GM19035 (cell line): ENCODE results near the gene ABCC2.
"Not testable (repeated sequence)": the region's sequence is repeated elsewhere in the genome, so short reads cannot be mapped to it uniquely, and the experiment has no call there.

Source experiments
- ATAC-seq: cut with Tn5 transposase; IDR thresholded peaks from one replicate; pipeline ENCODE4 v1.9.1; 2021; ENCODE audit not compliant: unreplicated experiment

The ABCC2 gene

GRCh38 chr10:99782447-99783286 is at the start of gene ABCC2:
ABCC2 (plus strand) TSS chr10:99782640; CDS start chr10:99782845, 205 bp downstream.
- ATAC-seq, result no peak

- no peak for ATAC-seq
These were observed 49.1 kb upstream of the ABCC2 start for GRCh38 chr10:99733366-99733765.

- not testable (repeated sequence) for ATAC-seq
These were observed 48.3 kb upstream of the ABCC2 start for GRCh38 chr10:99734111-99734510.

- ATAC-seq, result no peak
These were observed 42.2 kb upstream of the ABCC2 start for GRCh38 chr10:99740260-99740659.

GRCh38 chr10:99740933-99741559 is 41.4 kb upstream of the ABCC2 start:
- no peak for ATAC-seq

- no peak for ATAC-seq
These were observed 40.2 kb upstream of the ABCC2 start for GRCh38 chr10:99742254-99742653.

GRCh38 chr10:99742701-99743100 is 39.7 kb upstream of the ABCC2 start:
- ATAC-seq, result no peak

- no peak for ATAC-seq
These were observed 38.6 kb upstream of the ABCC2 start for GRCh38 chr10:99743841-99744240.

- ATAC-seq, result not testable (repeated sequence)
These were observed 36.3 kb upstream of the ABCC2 start for GRCh38 chr10:99746166-99746565.

GRCh38 chr10:99748823-99749451 is 33.5 kb upstream of the ABCC2 start:
- ATAC-seq, result no peak

GRCh38 chr10:99750641-99751040 is 31.8 kb upstream of the ABCC2 start:
- ATAC-seq, result no peak

- no peak for ATAC-seq
These were observed 27.8 kb upstream of the ABCC2 start for GRCh38 chr10:99754670-99755069.

- ATAC-seq, result no peak
These were observed 26.3 kb upstream of the ABCC2 start for GRCh38 chr10:99756159-99756558.

GRCh38 chr10:99758211-99758891 is 24.1 kb upstream of the ABCC2 start:
- no peak for ATAC-seq

- ATAC-seq, result no peak
These were observed 22.1 kb upstream of the ABCC2 start for GRCh38 chr10:99760321-99760720.

- no peak for ATAC-seq
These were observed 21.1 kb upstream of the ABCC2 start for GRCh38 chr10:99761365-99761764.

- no peak for ATAC-seq
These were observed 16.7 kb upstream of the ABCC2 start for GRCh38 chr10:99765672-99766301.

- peak; percentile 72 for ATAC-seq
These were observed 16.1 kb upstream of the ABCC2 start for GRCh38 chr10:99766302-99766681.

GRCh38 chr10:99767901-99768300 is 14.5 kb upstream of the ABCC2 start:
- no peak for ATAC-seq

- no peak for ATAC-seq
These were observed 13.9 kb upstream of the ABCC2 start for GRCh38 chr10:99768556-99768955.

GRCh38 chr10:99769706-99770105 is 12.7 kb upstream of the ABCC2 start:
- ATAC-seq, result no peak
